NB4 (cell line): ENCODE data around the gene PLEKHA8.
A peak's percentile ranks its signal among the peaks of the same experiment; 100 is the strongest.

Experiments used
- DNase-seq: peaks from one replicate; pipeline ENCODE4 v3.0.0; 2010; ENCODE audit warnings: low read depth
- H3K4me3 ChIP-seq: one replicate; pipeline ENCODE4 v1.5.1; 2011; ENCODE audit warnings: mild to moderate bottlenecking, low read depth, low read length, moderate library complexity
- CTCF ChIP-seq: IDR thresholded peaks from one replicate; pipeline ENCODE4 v1.5.1; 2012; ENCODE audit warnings: low read depth, low read length
- MYC ChIP-seq: IDR thresholded peaks from 2 replicates; pipeline ENCODE4 v1.6.1; 2011; ENCODE audit warnings: low read depth, low read length
- POLR2A ChIP-seq: IDR thresholded peaks from 2 replicates; pipeline ENCODE4 v1.6.1; 2011; ENCODE audit warnings: mild to moderate bottlenecking; ENCODE audit not compliant: insufficient read length; ENCODE audit errors: extremely low read depth
- TF ChIP-seq, protein P1 (sequence below): IDR thresholded peaks from 2 replicates; pipeline ENCODE4 v1.6.1; 2011; ENCODE audit warnings: low read depth, low read length

The PLEKHA8 gene

GRCh38 chr7:30165590-30165989 is 137.4 kb downstream of the PLEKHA8 start:
- TF ChIP-seq, protein P1, sequence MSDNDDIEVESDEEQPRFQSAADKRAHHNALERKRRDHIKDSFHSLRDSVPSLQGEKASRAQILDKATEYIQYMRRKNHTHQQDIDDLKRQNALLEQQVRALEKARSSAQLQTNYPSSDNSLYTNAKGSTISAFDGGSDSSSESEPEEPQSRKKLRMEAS = no peak
- TF ChIP-seq MYC (no peak), POLR2A (no peak), CTCF (no peak)
- DNase-seq = no peak
- no peak overlapping the region for H3K4me3 ChIP-seq

GRCh38 chr7:30166155-30166840 is 138.1 kb downstream of the PLEKHA8 start:
- peak; percentile 63 for DNase-seq
- TF ChIP-seq CTCF = no peak
- no peak for TF ChIP-seq POLR2A
- TF ChIP-seq, protein P1 = no peak
- no peak for TF ChIP-seq MYC

DNA sequence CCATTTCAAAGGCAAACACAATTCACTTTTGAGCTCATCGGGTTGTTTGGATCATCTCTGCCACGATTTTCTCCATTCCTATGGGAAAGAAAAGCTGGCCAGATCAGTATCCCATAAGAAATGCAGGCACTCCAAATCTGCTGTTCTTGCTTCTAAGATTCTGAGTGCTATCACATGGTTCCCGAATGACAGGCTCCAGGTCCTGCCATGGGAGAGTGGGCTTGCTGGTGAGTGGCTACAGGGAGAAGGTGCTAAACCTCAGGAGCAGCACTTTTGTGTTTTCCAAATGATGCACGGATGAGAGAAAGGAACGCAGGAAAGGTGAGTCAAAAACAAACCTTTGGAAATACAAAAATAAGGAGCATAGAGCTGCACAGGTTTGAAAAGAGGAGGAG is 138.6 kb downstream of the PLEKHA8 start:
- DNase-seq = no peak
- TF ChIP-seq, protein P1 = no peak
- TF ChIP-seq POLR2A (no peak), MYC (no peak), CTCF (no peak)
- no peak overlapping the region for H3K4me3 ChIP-seq

More at GRCh38 chr7:30166155-30166840, 138.1 kb downstream of the PLEKHA8 start:
- H3K4me3 ChIP-seq = no peak overlapping the region

DNA sequence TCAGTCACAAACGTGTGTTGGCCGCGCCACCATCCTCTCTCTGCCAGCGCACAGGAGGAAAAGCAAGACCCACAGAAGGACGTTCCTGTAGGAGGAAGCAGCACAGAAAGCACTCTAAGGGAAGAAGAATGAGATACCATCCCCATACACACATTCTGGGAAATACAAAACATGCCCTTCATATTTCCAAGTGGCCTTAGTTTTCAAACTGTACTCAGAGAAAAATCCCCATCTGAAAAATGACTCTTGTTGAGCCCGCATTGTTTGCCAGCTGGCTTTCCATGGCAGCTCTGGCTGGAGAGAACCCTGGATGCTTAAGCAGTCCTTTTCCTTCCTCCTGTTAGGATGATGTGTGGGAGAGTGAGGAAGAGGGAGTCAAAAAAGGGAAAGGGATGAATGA is 139.7 kb downstream of the PLEKHA8 start:
- DNase-seq = no peak
- H3K4me3 ChIP-seq = no peak overlapping the region
- TF ChIP-seq CTCF = no peak
- TF ChIP-seq MYC = no peak
- no peak for TF ChIP-seq POLR2A
- TF ChIP-seq, protein P1 = no peak

- no peak overlapping the region for H3K4me3 ChIP-seq
- TF ChIP-seq, protein P1 = no peak
- no peak for TF ChIP-seq POLR2A
- TF ChIP-seq CTCF = no peak
- no peak for DNase-seq
Measured at GRCh38 chr7:30168835-30169573, 140.8 kb downstream of the PLEKHA8 start.
